ENCODE data around the gene NRXN2.

- TF ChIP-seq MYC (IDR thresholded peaks at IDR 0.05; ENCODE audit: low read depth, low read length): no peak
- no peak for TF ChIP-seq CTCF (IDR thresholded peaks at IDR 0.05; ENCODE audit: extremely low read depth in 1 of 2, insufficient read depth in 1 of 2, low read depth in 1 of 2, low read length in 2 of 2)
- no peak for TF ChIP-seq POLR2A (IDR thresholded peaks at IDR 0.05; ENCODE audit: low read depth, low read length)
- TF ChIP-seq JUN (IDR thresholded peaks at IDR 0.05; ENCODE audit: borderline replicate concordance, insufficient read depth, insufficient read length, low read depth): no peak
- no peak for TF ChIP-seq POLR2AphosphoS5 (IDR thresholded peaks at IDR 0.05; ENCODE audit: insufficient read depth, low read depth, low read length)
- TF ChIP-seq EZH2 (IDR thresholded peaks at IDR 0.05; ENCODE audit: borderline replicate concordance, low read depth, low read length, severe bottlenecking): no peak
- no peak for TF ChIP-seq MAX (IDR thresholded peaks at IDR 0.05; ENCODE audit: insufficient read depth, insufficient read length)
- no peak for TF ChIP-seq GATA2 (IDR thresholded peaks at IDR 0.05; ENCODE audit: insufficient read depth, insufficient read length, low read depth, low read length)
- no peak for TF ChIP-seq FOS (IDR thresholded peaks at IDR 0.05; ENCODE audit: borderline replicate concordance, insufficient read depth, low read length)
Measured at GRCh38 chr11:64698427-64698826, 24.6 kb downstream of the NRXN2 start.

Data from endothelial cell of umbilical vein (primary cell).